Astrocyte of the cerebellum (primary cell): ENCODE results near the gene NBL1.

Experiments
- DNase-seq: peaks from one replicate; pipeline ENCODE4 v3.0.0-alpha.2; 2011; ENCODE audit warnings: low read depth
- H3K4me3 ChIP-seq: 2 replicates; pipeline ENCODE4 v1.5.1; 2011; ENCODE audit warnings: mild to moderate bottlenecking, low read depth, low read length, moderate library complexity
- in situ Hi-C: cut with HindIII; loops from 2 replicates; pipeline ENCODE4 v1.10.0; 2017; ENCODE audit warnings: low sequenced_read_pairs
- TF ChIP-seq, protein P1 (sequence below): IDR thresholded peaks from 2 replicates; pipeline ENCODE4 v1.5.1; 2012; ENCODE audit warnings: low read length, low read depth, moderate library complexity, mild to moderate bottlenecking; ENCODE audit errors: missing control alignments

NBL1 gene

DNA sequence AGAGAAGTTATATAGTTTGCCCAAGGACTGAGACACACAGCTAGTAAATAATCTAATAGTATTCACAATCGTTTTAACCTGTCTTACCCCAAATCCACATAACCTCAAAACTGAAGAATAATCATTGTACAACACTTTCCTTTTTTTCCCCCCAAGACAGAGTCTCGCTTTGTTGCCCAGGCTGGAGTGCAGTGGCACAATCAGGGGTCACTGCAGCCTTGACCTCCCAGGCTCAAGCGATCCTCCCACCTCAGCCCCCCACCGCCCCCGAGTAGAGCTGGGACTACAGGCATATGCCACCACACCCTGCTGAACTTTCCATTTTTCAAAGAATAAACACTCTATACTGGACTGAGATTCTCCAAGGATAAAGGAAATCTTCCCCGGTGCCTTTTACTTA is 28.7 kb upstream of the NBL1 start:
- H3K4me3 ChIP-seq = no peak overlapping the region
- DNase-seq = no peak
- TF ChIP-seq, protein P1, sequence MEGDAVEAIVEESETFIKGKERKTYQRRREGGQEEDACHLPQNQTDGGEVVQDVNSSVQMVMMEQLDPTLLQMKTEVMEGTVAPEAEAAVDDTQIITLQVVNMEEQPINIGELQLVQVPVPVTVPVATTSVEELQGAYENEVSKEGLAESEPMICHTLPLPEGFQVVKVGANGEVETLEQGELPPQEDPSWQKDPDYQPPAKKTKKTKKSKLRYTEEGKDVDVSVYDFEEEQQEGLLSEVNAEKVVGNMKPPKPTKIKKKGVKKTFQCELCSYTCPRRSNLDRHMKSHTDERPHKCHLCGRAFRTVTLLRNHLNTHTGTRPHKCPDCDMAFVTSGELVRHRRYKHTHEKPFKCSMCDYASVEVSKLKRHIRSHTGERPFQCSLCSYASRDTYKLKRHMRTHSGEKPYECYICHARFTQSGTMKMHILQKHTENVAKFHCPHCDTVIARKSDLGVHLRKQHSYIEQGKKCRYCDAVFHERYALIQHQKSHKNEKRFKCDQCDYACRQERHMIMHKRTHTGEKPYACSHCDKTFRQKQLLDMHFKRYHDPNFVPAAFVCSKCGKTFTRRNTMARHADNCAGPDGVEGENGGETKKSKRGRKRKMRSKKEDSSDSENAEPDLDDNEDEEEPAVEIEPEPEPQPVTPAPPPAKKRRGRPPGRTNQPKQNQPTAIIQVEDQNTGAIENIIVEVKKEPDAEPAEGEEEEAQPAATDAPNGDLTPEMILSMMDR = no peak
- in situ Hi-C loops = no loop called here

DNA sequence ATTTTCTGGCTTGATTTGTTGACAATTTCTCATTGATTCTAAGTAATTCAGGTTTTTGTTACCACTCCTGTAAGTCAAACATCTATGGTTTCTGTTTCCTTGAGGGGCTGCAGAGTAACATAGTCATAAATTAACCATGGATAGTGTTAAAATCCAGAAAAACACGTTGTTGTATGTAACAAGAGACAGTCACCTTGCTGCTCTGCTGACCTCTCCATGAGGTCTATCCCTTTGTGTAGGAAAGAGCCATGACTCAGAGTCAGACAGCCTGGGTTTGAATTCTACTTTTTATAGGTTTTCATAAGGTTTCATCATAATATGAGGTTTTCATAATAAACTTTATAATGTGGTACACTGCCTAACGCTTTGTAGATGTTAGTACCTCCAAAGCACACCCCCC is 27.6 kb upstream of the NBL1 start:
- TF ChIP-seq, protein P1 = no peak
- no peak overlapping the region for H3K4me3 ChIP-seq
- in situ Hi-C loops = no loop called here
- DNase-seq = no peak

DNA sequence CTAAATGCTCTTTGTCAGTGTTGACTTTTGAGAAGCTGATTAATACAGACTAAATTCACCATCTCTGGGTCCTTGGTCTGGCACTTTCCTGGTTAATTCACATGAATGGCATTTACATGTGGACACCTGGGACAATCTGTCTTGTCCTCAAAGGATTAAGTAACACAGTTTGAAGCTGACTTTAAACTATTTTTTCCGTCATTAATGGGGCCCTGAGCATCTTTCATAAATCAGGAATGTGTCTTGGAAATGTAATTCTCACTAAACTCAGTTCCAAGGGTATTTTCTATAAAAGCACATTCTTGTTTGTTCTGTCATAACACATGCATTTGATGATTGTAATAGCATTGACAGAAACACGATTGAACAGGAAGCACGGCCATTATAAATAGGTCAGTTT is 26.7 kb upstream of the NBL1 start:
- no peak for DNase-seq
- in situ Hi-C loops = no loop called here
- TF ChIP-seq, protein P1 = no peak
- no peak overlapping the region for H3K4me3 ChIP-seq

DNA sequence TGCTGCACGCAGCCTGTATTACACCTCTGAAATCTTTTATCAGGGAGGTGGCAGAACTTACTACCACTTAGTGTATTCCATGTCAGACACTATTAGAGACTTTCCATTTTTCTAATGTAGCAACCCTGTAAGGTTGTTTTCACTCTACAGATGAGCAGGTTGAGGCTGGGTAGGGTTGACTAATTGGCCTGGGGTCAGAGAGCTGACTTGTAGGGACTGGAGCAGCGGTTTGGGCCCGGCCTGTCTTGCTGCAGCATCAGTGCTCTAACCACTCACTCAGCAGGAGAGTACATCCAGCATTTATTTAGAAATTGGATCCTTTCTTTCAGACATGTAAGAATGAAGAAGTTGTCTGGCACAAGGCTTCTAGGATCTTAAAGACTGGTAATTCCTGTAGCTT is 25.7 kb upstream of the NBL1 start:
- no peak for DNase-seq
- in situ Hi-C loops = no loop called here
- H3K4me3 ChIP-seq = no peak overlapping the region
- TF ChIP-seq, protein P1 = no peak

DNA sequence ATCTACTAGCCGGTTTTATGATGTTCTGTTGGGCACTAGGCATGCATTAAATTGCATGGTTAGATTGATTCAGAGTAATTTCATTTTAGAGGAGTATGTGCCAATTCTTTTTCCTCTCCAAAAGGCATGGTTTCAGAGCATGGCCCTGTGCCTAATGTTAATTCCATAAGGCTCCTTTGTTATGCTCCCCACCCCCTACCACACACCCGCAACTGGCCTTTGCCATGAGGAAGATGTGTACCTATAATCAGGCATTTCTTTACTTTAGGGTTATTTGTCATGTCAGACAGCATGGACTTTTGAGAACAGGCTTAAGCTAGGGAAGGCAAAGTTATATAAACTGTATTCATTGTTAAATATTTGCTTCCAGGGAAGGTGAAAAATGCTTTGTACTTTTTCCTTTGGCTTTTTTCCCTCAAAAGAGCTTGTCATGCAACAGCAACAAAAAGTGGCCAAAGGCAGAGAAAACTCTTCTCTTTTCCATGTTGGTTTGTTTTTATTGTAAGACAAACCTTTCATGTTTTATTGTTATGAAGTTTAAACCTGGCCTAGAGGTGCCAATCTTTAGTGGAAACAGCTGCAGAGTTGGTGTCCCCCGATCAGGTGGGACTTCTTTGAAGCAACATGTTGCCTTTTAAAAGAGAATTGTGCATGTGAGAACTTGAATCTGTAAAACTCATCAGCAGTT is 24.3 kb upstream of the NBL1 start:
- H3K4me3 ChIP-seq = no peak overlapping the region
- in situ Hi-C loops = no loop called here
- DNase-seq = no peak
- TF ChIP-seq, protein P1 = no peak

DNA sequence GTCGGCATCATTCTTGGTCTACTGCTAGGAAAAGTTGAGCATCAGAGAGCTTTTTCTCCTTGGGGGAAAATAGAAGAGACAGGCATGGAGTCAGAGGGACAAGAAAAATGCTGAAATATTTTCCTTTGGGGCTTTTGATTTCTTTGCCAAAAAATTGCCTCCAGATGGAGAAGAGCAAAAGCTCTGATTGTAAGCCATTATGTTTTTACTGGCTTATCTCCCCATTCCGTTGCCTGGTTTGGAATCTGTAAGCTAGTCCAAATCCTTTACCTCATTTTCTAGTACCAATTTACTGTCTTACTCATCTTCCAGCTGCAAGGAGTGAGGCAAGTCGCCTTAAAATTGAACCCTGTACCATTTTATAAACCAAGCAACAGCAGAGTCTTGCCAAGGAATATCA is 23.3 kb upstream of the NBL1 start:
- TF ChIP-seq, protein P1 = no peak
- in situ Hi-C loops = no loop called here
- DNase-seq = no peak
- no peak overlapping the region for H3K4me3 ChIP-seq
